RPMI8226 (cell line): ENCODE measurements around the gene GCNT1.
"Not testable (repeated sequence)": the region's sequence is repeated elsewhere in the genome, so short reads cannot be mapped to it uniquely, and the experiment has no call there.

ENCODE experiments used
- DNase-seq: peaks from one replicate; pipeline ENCODE4 v3.0.0-alpha.2; 2015

GCNT1 gene

DNA sequence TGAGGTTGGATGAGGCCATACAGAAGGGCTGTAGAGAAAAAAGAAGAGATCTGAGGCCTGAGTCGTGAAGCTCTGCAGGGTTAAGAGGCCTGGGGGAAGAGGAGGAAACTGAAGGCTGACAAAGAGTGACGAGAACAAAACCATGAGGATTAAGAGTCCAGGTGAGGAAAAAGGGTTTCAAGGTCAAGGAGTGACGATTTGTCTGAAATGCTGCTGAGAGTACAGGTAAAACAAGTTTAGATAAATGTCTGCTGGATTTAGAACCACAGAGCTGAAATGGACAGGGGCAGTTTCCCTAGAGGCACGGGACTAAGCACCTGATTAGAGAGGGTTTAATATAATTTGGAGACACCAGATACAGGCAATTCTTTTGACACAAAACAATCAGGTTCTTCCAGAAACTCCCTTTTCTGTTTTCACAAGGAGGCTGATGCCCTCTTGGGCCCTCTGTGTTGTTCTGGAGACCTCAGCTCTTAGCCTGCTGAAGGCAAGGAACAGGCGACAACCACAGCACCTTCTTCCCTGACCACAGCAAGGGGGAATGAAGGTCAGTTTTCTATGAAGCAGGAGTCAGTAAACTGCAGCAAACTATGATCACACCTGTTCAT lies 14.6 kb upstream of the GCNT1 start:
- no peak for DNase-seq

DNA sequence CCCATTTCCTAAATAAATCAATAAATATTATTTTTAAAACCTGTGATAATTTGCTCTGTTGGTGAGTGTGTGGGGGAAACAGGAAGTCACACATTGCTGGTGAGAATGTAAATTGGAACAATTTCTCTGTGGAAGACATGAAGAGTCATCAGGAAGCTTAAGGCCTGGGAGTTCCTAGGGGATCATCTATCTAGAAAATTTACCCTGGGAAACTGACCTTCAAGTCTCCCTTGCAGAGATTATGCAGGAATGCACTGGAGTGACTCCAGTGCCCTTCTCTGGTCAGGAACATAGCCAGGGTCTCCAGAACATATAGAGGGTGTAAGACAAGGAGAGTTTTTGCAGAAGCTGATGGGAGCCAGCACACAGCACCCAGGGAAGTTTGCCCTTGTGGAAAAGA lies 13.0 kb upstream of the GCNT1 start:
- no peak for DNase-seq

DNA sequence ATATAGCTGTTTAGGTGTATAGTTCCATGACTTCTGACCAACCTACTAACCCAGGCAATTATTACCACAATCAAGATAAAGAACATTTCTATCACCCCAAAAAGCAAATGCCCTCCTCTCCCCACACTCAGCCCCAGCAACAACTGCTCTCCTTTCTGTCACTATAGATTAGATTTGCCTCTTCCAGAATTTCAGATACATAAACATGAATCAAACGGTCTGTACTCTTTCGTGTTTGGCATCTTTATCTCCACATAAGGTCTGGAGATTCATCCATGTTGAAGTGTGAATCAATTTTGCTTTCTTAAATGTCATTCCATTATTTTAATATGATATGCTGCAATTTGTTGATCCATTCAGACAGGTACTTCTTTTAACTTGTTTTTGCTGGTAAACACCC lies 10.5 kb upstream of the GCNT1 start:
- DNase-seq = no peak

DNA sequence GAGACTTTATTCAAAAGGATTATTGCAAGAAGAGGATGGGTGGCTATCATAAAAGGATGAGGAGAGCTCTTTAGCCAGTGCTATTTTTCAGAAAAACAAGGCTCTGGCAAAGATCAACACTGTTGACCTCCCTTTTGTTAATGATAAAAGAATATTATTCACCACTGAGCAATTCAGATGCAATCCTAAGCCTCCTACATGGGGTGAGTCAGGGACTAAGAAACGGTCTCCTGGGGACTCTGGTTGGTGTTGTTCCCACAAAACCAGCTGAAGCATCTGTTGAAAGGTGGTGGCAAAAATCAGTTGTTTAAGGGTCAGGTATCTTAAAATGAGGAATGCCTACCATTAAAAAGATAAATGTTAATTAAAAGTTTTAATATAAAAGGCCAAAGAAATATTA lies 7.7 kb upstream of the GCNT1 start:
- DNase-seq = no peak

DNA sequence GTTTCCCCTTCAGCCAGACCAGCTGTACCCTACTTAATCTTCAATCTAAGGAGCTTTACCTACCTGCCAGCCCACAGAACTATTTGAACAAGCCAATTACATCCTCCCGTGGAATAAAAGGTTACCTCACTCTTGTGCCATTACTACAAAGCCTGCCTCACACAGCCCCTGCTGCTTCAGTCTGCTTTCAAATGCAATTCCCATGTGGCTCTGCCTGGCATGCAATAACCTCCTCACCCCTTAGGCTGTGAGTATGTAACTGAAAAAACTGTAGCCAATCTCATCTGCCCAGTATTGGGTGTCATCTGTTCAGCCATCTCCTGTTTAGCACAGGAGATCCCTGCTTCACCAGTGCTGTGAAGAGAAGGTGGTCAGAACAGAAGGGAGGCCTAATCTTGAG lies 6.1 kb upstream of the GCNT1 start:
- no peak for DNase-seq

DNA sequence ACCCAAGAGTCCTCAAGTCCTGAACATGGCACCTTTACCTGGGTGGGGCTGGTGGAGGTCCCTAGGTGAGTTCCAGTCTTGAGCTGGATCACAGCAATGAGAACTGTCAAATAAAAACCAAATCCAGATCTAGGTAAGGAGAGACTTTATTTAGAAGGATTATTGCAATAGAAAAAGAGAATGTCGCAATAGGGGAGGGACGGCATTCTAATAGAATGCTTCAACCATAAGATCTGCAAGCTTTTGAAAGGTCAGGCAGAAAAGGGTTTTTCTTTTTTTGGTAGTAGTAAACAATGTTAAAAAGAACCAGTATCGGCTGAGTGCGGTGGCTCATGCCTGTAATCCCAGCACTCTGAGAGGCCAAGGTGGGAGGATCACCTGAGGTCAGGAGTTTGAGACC lies 5.2 kb upstream of the GCNT1 start:
- no peak for DNase-seq

DNA sequence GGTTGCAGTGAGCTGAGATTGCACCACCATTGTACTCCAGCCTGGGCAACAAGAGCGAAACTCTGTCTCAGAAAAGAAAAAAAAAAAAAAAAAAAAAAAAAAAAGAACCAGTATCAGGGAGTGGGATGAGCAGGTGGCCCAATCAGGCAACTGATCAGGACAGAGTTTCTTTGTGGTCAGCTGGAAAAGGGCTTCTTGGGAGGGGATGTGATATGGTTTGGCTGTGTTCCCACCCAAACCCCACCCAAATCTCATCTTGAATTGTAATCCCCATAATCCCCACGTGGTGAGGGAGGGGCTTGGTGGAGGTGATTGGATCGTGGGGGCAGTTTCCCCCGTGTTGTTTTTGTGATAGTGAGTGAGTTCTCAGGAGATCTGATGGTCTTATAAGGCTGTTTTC lies 4.7 kb upstream of the GCNT1 start:
- DNase-seq = no peak

DNA sequence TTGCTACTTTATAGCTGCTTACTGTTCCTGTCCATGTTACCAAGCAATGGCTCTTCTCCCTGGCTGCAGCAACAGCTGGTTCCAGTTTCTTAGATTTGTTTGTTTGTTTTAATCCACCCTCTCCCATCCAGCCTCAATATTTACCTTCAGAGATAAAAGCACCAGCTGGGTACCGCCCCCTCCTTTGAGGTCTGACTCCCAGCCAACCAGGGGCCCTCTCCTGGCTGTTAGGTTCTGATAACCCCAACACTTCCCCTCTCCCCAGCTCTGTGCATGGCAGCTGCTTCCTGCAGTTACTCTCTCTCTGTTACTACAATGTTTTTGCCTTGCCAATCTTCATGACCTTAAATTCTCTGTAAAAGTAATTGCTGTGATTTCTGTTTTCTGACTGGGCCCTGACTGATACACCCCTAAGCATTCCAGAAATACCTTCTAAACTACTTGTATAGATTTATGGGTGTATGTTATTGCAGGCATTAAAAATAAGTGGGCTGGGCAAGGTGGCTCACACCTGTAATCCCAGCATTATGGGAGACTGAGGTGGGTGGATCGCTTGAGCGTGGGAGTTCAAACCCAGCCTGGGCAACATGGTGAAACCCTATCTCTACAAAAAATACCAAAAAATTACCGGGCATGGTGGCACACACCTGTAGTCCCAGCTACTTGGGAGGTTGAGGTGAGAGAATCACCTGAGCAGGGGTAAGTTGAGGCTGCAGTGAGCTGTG lies 2.6 kb upstream of the GCNT1 start:
- DNase-seq = peak; percentile 67

DNA sequence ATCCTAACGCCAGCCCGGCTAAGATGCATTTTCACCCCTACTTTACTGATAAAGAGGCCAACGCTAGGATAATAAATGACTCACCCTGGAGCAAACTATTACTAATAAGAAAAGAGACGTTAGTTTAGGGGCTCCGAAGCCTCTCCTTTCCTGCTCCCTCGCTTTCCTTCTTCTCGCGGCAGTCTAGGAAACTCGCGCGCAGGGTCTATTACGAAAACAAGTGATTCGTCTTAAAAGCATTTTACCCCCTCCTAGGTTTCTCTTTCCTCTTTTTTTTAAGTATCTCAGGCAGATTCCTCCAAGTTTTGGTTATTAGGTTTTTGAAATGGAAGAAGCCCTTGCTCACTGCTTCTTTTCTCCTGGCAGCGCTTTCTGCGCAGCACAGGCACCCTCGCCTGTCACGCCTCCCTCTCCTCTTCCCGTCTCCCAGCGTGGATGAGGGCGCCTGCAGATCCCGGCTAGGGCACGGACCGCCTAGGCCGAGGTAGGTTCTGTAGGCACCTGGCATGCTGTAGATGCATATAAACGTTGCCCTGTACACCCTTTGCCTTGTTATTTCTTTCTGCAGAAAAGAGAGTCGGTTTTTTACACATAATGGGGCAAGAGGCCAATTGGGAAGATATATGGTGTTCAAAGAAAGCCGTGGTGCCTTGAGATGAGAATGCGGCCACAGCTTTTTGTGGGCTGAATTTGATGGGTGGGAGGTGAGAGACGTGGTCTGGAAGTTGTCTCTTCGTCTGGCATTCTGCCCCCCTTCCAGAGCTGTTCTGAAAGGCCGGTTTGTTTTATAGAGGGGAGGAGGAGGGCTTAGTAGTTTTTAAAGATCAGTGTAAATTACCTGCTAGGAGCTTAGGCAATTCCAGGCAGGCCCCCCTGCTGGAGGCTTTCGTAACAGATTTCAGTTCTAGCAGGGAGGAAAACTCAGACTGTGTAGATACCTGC lies 983 bp downstream of the GCNT1 start:
- DNase-seq = peak; percentile 27

DNA sequence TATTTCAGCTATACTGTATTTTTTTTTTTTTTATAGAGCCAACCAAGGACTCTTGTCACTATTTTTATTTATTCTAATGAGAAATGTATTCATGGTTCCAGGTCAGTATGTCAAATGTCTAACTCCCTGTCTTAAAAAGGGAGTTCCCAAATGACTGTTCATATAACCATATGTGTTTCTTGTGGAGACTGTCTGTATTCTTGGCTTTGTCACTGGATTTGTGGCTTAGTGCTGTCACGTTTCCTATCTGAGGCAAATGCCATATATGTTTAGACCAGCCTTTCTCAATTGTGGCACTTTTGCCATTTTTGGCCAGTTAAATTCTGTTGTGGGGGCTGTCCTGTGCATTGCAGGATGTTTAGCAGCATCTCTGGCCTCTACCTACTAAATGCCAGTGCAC lies 3.1 kb downstream of the GCNT1 start:
- DNase-seq = no peak

DNA sequence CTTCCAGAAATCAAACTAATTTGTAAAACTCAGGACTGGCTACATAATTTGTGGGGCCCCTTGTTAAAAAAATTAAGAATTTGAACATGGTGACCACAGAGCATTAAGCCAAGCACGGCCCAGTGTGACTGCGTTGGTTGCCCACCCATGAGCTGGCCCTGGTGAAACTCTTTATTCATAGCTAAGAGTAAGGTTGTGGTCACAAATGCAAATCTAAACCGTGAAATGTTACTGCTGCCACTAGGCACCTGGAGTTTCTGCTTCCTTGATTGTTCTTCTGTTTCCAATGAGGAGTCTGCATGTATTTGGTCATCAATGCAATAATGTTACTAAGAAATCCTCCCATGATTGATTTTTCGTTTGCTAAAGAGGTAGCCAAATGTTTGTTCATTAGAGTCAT lies 4.2 kb downstream of the GCNT1 start:
- DNase-seq = no peak

DNA sequence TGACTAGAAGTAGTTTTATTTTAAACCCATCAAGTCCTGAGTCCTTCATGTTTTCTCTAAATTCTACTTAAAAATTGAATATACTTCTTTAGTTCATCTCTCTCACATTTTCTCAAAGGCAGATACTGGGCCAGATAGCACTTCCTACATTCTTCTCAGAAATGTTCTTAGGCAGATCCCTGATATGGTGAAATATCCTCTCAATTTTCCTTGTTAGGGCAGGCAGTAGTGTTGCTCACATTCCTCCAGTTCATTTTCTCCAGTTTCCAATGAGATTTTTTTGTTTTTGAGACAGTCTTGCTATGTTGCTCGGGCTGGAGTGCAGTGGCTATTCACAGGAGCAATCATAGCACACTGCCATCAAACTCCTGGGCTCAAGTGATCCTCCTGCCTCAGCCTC lies 5.7 kb downstream of the GCNT1 start:
- DNase-seq = no peak

DNA sequence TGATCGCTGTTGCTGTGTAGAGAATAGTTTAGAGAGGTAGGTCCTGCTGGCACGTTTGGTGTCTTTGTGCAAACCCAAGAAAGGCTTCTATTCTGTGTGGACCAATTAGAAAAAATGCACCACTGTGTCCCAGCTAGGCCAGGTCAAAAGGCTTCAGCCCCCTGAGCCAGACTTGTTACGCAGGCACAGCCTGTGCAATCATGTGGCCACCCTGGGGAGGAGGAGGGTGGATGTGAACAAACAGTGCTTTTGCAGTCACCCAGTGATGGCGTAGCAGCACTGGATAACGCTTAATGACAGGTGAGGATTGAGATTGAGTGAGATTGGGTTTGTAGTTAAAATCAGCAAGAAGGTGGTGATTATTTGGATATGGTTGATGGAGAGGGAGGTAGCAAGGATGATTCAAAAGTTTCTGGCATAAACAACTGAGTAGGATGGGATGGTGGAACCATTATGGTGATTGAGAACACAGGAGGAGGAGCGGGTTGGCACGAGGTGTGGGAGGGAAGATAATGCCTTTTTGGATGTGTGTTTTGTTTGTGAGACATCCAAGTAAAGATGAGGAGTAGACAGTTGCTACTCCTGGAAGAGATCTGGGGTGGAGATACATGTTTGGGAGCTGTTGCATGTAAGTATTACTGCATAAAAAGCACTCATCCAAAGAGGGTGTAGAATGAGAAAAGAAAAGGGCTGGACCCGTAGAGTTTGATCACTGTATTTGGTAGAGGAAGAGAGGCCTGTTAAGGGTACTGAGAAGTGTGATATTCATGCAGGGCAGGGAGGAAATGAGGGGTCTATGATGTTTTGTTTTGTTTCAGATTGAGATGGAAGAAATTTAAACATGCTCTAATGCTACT lies 6.7 kb downstream of the GCNT1 start:
- no peak for DNase-seq

DNA sequence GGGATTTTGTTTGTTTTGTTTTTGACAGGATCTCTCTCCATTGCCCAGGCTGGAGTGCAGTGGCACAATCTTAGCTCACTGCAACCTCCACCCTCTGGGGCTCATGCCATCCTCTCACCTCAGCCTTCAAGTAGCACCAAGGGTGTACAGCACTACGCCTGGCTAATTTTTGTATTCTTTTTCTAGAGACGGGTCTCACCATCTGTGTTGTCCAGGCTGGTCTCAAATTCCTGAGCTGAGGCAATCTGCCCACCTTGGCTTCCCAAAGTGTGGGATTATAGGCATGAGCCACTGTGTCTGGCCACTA lies 7.3 kb downstream of the GCNT1 start:
- DNase-seq = no peak

DNA sequence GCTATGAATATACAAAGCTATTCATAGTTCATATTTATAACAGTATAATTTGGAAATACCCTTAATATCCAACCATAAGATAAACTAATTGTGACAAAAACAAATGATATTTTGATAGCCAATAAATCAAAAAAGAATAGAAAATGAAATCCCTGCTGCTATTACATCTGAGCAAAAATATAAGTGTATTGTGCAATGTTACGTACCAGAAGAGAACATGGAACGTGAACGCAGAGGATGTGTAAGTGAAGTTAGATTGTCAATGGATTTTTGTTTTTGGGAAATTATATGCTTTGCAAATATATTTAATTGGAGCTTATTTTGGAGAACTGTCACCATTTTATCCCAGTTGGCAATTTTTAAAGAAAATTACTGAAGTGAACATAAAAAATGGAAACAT lies 15.4 kb downstream of the GCNT1 start:
- DNase-seq = no peak

DNA sequence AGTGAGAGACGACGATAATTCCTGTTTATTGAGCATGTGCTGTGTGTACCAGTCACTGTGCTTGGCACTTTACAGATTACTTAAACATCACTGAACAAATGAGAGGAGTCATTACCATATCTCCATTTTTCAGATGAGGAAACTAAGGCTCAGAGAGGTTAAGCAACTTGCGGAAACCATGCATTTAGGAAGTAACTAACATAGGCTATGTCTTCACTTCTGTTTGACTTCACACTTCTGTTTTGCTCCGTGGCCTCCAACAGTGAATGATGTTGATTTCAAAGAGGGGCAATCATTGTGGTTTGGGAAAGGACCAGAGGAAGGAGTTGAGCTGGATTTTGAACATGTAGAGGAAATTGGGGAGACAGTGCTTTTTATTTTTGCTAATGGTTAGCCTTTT lies 16.7 kb downstream of the GCNT1 start:
- no peak for DNase-seq

DNA sequence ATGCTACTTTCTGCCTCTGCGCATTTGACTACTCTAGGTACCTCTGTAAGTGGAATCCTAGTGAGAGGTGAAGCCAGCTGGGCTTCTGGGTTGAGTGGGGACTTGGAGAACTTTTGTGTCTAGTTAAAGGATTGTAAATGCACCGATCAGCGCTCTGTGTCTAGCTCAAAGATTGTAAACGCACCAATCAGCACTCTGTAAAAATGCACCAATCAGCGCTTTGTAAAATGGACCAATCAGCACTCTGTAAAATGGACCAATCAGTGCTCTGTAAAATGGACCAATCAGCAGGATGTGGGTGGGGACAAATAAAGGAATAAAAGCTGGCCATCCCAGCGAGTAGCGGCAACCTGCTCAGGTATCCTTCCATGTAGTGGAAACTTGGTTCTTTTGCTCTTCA lies 18.8 kb downstream of the GCNT1 start:
- DNase-seq = not testable (repeated sequence)

DNA sequence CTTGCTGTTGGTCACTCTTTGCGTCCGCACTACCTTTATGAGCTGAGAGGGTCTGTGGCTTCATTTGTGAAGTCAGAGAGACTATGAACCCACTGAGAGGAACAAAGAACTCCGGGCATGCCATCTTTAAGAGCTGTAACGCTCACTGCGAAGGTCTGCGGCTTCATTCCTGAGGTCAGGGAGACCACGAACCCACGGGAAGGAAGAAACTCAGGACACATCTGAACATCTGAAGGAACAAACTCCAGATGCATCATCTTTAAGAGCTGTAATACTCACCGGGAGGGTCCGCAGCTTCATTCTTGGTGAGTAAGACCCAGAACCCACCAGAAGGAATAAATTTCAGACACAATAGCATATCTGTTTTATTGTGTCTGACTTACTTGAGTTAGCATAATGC lies 19.2 kb downstream of the GCNT1 start:
- no peak for DNase-seq

DNA sequence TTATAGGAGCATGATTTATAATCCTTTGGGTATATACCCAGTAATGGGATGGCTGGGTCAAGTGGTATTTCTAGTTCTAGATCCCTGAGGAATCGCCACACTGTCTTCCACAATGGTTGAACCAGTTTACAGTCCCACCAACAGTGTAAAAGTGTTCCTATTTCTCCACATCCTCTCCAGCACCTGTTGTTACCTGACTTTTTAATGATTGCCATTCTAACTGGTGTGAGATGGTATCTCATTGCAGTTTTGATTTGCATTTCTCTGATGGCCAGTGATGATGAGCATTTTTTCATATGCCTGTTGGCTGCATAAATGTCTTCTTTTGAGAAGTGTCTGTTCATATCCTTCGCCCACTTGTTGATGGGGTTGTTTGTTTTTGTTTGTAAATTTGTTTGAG lies 20.4 kb downstream of the GCNT1 start:
- DNase-seq = not testable (repeated sequence)

DNA sequence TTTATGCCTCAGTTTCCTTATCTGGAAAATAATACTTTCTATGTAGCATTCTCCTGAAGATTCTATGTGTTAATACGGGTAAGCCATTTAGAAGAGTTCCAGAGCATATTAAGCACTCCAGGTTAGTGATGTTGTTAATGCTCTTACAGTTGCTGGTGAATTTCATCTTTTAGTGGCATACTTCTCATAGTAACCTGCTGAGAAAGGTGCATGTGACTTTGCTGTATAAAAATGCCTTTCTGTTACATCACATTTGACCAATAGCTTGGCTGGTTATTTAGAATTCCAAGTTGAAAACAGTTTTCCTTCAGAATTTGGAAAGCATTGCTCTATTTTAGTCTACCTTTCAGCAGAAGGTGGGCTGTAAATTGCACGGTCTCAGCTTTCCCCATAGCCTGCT lies 27.2 kb downstream of the GCNT1 start:
- no peak for DNase-seq

DNA sequence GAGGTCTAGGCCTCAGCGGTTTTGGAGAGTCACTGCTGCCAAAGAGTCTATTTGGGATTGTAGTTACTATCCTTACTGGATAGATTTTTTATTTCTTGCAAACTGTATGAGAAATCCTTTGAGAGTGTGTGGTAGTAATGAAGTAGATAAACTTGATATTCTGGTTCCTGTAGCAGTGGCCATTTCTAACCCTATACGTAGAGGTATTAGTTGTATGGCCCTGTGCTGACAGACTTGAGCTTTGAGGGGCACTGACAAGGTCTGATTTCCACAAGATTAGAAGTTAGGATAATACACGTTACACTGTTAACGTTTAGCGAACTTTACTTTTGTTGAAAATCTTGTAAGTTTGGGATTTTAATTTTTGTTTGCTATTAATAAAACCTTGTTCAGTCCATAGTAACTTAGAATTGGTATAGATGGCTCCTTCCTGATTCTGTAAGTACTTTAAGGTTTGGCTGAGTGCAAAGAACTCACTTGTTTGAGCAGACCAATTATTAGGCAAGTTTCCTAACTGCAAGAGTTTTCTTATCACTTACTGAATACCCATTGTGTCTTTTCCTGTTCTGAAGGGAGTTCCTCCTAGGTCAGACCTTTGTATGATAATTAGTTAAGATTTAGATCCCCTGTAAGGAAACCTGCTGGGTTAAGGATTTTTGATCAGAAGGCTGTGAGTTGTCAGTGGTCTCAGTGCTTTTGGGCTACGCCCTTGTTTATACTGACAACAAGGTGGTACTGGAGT lies 31.4 kb downstream of the GCNT1 start:
- no peak for DNase-seq

DNA sequence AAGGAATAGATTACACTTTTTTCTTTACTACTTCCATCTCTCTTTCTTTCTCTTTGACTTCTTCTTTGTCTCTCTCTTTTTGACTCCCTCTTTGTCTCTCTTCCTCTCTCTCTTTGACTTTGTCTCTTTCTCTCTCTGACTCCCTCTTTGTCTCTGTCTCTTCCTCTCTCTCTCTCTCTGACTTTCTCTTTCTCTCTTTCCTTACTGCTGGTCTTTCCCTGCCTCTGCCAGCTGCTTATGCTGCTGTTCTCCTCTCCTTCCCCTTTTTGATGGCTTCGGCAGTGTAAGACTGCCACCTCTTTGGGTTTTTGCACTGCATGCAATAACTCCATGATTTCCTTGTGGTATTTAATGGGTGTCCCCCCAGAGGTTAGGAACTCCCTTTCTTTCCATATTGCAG lies 32.1 kb downstream of the GCNT1 start:
- not testable (repeated sequence) for DNase-seq
